IMR-90 (cell line): ENCODE results near the gene FSD1. TPM values are rescaled to one million over a fixed set of nuclear protein-coding genes. Genes with fewer than 3 reads are reported as not detected.

Source experiments
- ATAC-seq: fragments of 200-7000 bp; cut with Tn5 transposase; 2 replicates; pipeline ENCODE4 v1.9.1; 2020; ENCODE audit warnings: low read depth, mild to moderate bottlenecking, moderate library complexity
- BruUV-seq: library from RNA; stranded (reverse); fragments of 400-500 nt; replicated peaks from 2 replicates; lab custom pipeline; 2021; lab: Mats Ljungman, UMichigan
- CTCF ChIA-PET: fragments of 300-600 bp; formaldehyde crosslinking; extraction: SDS; loops from one replicate; lab custom pipeline; 2021; ENCODE audit warnings: antibody characterized with exemption; lab: Yijun Ruan, JAX
- POLR2A ChIA-PET: fragments of 300-600 bp; sonication (Branson Sonifier 250); formaldehyde crosslinking; loops from one replicate; lab custom pipeline; 2022; ENCODE audit warnings: antibody characterized with exemption; ENCODE audit not compliant: unreplicated experiment; lab: Charles Lee
- DNase-seq: peaks from one replicate; pipeline ENCODE4 v3.0.0; 2013
- H2AFZ ChIP-seq: replicated peaks from 2 replicates; pipeline ENCODE3; 2013; ENCODE audit warnings: low read length, mild to moderate bottlenecking; ENCODE audit not compliant: poor library complexity
- H2AK5ac ChIP-seq: 2 replicates; pipeline ENCODE4 v1.6.1; 2013; ENCODE audit warnings: low read depth, low read length, inconsistent platforms
- H2AK9ac ChIP-seq: replicated peaks from 2 replicates; pipeline ENCODE3; 2013; ENCODE audit warnings: mild to moderate bottlenecking, low read depth, low read length, moderate library complexity; ENCODE audit not compliant: poor library complexity
- H2BK120ac ChIP-seq: 2 replicates; pipeline ENCODE4 v1.6.1; 2013; ENCODE audit warnings: low read depth, low read length, inconsistent platforms
- H2BK15ac ChIP-seq: 3 replicates; pipeline ENCODE4 v1.6.1; 2013; ENCODE audit warnings: low read depth, low read length, inconsistent platforms
- H2BK20ac ChIP-seq: 2 replicates; pipeline ENCODE4 v1.6.1; 2013; ENCODE audit warnings: low read depth, mild to moderate bottlenecking, inconsistent platforms, low read length, moderate library complexity
- H2BK5ac ChIP-seq: 2 replicates; pipeline ENCODE4 v1.6.1; 2013; ENCODE audit warnings: mild to moderate bottlenecking, low read depth, low read length, inconsistent platforms; ENCODE audit not compliant: poor library complexity, severe bottlenecking
- H3K14ac ChIP-seq: replicated peaks from 2 replicates; pipeline ENCODE4 v1.6.1; 2013; ENCODE audit warnings: low read depth, low read length, inconsistent platforms
- H3K18ac ChIP-seq: 2 replicates; pipeline ENCODE4 v1.6.1; 2013; ENCODE audit warnings: low read depth, low read length, control low read depth
- H3K23ac ChIP-seq: 2 replicates; pipeline ENCODE4 v1.6.1; 2013; ENCODE audit warnings: low read depth, low read length, inconsistent platforms
- H3K27ac ChIP-seq: 2 replicates; pipeline ENCODE4 v1.5.1; 2013; ENCODE audit warnings: mild to moderate bottlenecking, control low read depth, low read length; ENCODE audit not compliant: insufficient read depth
- H3K27me3 ChIP-seq: 2 replicates; pipeline ENCODE4 v1.6.1; 2013; ENCODE audit warnings: low read length; ENCODE audit not compliant: control insufficient read depth, insufficient read depth
- H3K36me3 ChIP-seq: 2 replicates; pipeline ENCODE4 v1.6.1; 2013; ENCODE audit warnings: low read length, mixed read lengths; ENCODE audit not compliant: control insufficient read depth, insufficient read depth
- H3K4ac ChIP-seq: 2 replicates; pipeline ENCODE4 v1.6.1; 2013; ENCODE audit warnings: low read depth, low read length, inconsistent platforms
- H3K4me1 ChIP-seq: 2 replicates; pipeline ENCODE4 v1.6.1; 2013; ENCODE audit warnings: low read length, mixed read lengths; ENCODE audit not compliant: control insufficient read depth, insufficient read depth
- H3K4me2 ChIP-seq: 2 replicates; pipeline ENCODE4 v1.6.1; 2013; ENCODE audit warnings: low read depth, mild to moderate bottlenecking, control low read depth, low read length, moderate library complexity
- H3K4me3 ChIP-seq: 2 replicates; pipeline ENCODE4 v1.5.1; 2013; ENCODE audit warnings: low read depth, mild to moderate bottlenecking, control low read depth, low read length, moderate library complexity; ENCODE audit not compliant: insufficient read depth
- H3K56ac ChIP-seq: 2 replicates; pipeline ENCODE4 v1.6.1; 2013; ENCODE audit warnings: low read length, inconsistent platforms; ENCODE audit not compliant: insufficient read depth; ENCODE audit errors: extremely low read depth
- H3K79me1 ChIP-seq, 2 experiments: 2 replicates each; pipeline ENCODE4 v1.6.1; 2013; ENCODE audit warnings: low read length in 2 of 2, inconsistent platforms in 1 of 2, low read depth in 1 of 2
- H3K9ac ChIP-seq: 2 replicates; pipeline ENCODE4 v1.6.1; 2013; ENCODE audit warnings: low read depth, low read length, control low read depth
- H3K9me1 ChIP-seq: 2 replicates; pipeline ENCODE4 v1.6.1; 2013; ENCODE audit warnings: low read length, inconsistent platforms; ENCODE audit not compliant: insufficient read depth
- H3K9me3 ChIP-seq: 2 replicates; pipeline ENCODE4 v1.6.1; 2013; ENCODE audit warnings: low read length; ENCODE audit not compliant: control insufficient read depth, insufficient read depth
- H4K20me1 ChIP-seq: 2 replicates; pipeline ENCODE4 v1.6.1; 2013; ENCODE audit warnings: low read length, inconsistent platforms; ENCODE audit not compliant: insufficient read depth
- H4K5ac ChIP-seq: 2 replicates; pipeline ENCODE4 v1.6.1; 2013; ENCODE audit warnings: mild to moderate bottlenecking, low read depth, low read length, control low read depth
- H4K8ac ChIP-seq, 2 experiments: 2 replicates each; pipeline ENCODE4 v1.6.1; 2013; ENCODE audit warnings: low read depth in 2 of 2, low read length in 2 of 2, control low read depth in 1 of 2, inconsistent platforms in 1 of 2
- H4K91ac ChIP-seq: 2 replicates; pipeline ENCODE4 v1.6.1; 2013; ENCODE audit warnings: low read depth, low read length, inconsistent platforms; ENCODE audit not compliant: insufficient read depth
- MXI1 ChIP-seq: IDR thresholded peaks from 2 replicates; pipeline ENCODE4 v1.6.1; 2012; ENCODE audit warnings: low read depth, mild to moderate bottlenecking, low read length, moderate library complexity, borderline replicate concordance
- RCOR1 ChIP-seq: IDR thresholded peaks from 2 replicates; pipeline ENCODE4 v1.6.1; 2012; ENCODE audit warnings: mild to moderate bottlenecking, low read length, improper control_type of control experiment; ENCODE audit not compliant: insufficient replicate concordance
- RFX5 ChIP-seq: IDR thresholded peaks from 2 replicates; pipeline ENCODE4 v1.8.0; 2012; ENCODE audit warnings: low read depth, mild to moderate bottlenecking, low read length, moderate library complexity
- WGBS, 2 experiments: methylation state at CpG; one replicate each; pipeline versions ENCODE4 v1.1.5 to v1.1.7; 2013; ENCODE audit warnings: missing lambda C conversion rate in 2 of 2; ENCODE audit not compliant: insufficient read length in 1 of 2; ENCODE audit errors: extremely low coverage in 2 of 2; 5-methylcytosine and 5-hydroxymethylcytosine counted together
- dilution Hi-C: fragments of 300-500 bp; cut with HindIII; formaldehyde crosslinking; loops from one replicate; pipeline ENCODE4 v1.14.3; 2018; ENCODE audit warnings: low sequenced_read_pairs; ENCODE audit not compliant: unreplicated experiment
- in situ Hi-C: fragments of 300-500 bp; cut with MboI; formaldehyde crosslinking; loops from 3 replicates; pipeline ENCODE4 v1.14.3; 2019; ENCODE audit warnings: low sequenced_read_pairs, inconsistent platforms, mixed read lengths
- intact Hi-C: fragments of 100-400 bp; cut with micrococcal nuclease; formaldehyde crosslinking; loops from 2 replicates; pipeline ENCODE4 v1.10.0; 2022
- polyA plus RNA-seq, 3 experiments: library from polyadenylated mRNA; depleted of rRNA; stranded (reverse); fragments of >200 nt; gene quantifications; 2 replicates each; pipeline ENCODE4 v1.2.3, GENCODE V29; 2012; ENCODE audit warnings: low replicate concordance in 1 of 3
- total RNA-seq: library from RNA; depleted of rRNA; stranded (reverse); fragments of >200 nt; gene quantifications from 2 replicates; pipeline ENCODE4 v1.2.3, GENCODE V29; 2012

The FSD1 gene
- total and polyA plus RNA-seq, 2 of the 4 experiments (the other 2 are of a cell fraction), result 17.4 to 24.4 TPM

GRCh38 chr19:4361152-4362046 lies 57.0 kb downstream of the FSD1 start:
- peak overlapping the region; percentile 51; the same call in 1 of the 2 replicates for H2AK5ac ChIP-seq
- H2BK5ac ChIP-seq, result no peak overlapping the region
- no peak overlapping the region for H3K56ac ChIP-seq
- no peak overlapping the region for H3K14ac ChIP-seq
- H3K4me2 ChIP-seq, result no peak overlapping the region
- no peaks in the 10 kb centered on the region for H3K27me3 ChIP-seq
- H3K79me1 ChIP-seq, result peaks cover 8 to 29% of the 10 kb centered on the region in 2 experiments
- intact Hi-C loops (no loop called here), dilution Hi-C loops (no loop called here), in situ Hi-C loops (no loop called here)
- no peak; the same call in 1 of the 2 replicates for ATAC-seq
- H2BK120ac ChIP-seq, result no peak overlapping the region
- peak overlapping the region; percentile 48 for H2AFZ ChIP-seq
- no peak overlapping the region for H2BK15ac ChIP-seq
- no peak overlapping the region for H3K18ac ChIP-seq
- no peak overlapping the region for H3K9ac ChIP-seq
- BruUV-seq, result no TSS peak
- no peak overlapping the region for H4K91ac ChIP-seq
- peak overlapping the region; percentile 61 for H2AK9ac ChIP-seq
- no peaks in the 10 kb centered on the region for H3K9me3 ChIP-seq
- peaks cover 64% of the 10 kb centered on the region for H3K36me3 ChIP-seq
- peaks cover 11% of the 10 kb centered on the region for H4K20me1 ChIP-seq
- H3K4me1 ChIP-seq, result peaks cover 10% of the 10 kb centered on the region; the same call in 1 of the 2 replicates
- peak overlapping the region; percentile 12; the same call in 1 of the 2 replicates for H3K27ac ChIP-seq
- WGBS, 2 experiments, result 80% methylated on average over 25 of the region's 50 CpGs; no CpG with 5 or more reads in 1 of the 2 experiments
- POLR2A ChIA-PET, result no interaction called here
- no peak overlapping the region for H3K4me3 ChIP-seq
- no peaks in the 10 kb centered on the region for H3K9me1 ChIP-seq
- DNase-seq, result peak; percentile 54
- no peak overlapping the region for H3K23ac ChIP-seq
- TF ChIP-seq RCOR1 (no peak), RFX5 (no peak), MXI1 (no peak)
- peak overlapping the region in 1 of 2 experiments; percentile 16; a peak in 1 of 4 replicates for H4K8ac ChIP-seq
- no peak overlapping the region for H3K4ac ChIP-seq
- CTCF ChIA-PET, result interaction anchor here (0.6 kb wide), 1 partner anchor 9 kb away, joined by 3 read pairs; no protein-coding TSS in a partner anchor
- no peak overlapping the region for H4K5ac ChIP-seq
- no peak overlapping the region for H2BK20ac ChIP-seq
